Activated CD4-positive, alpha-beta T cell treated with anti-CD3 and anti-CD28 coated beads for 4 hours (primary cell): ENCODE data around the gene STK35.

ENCODE experiments used
- DNase-seq, 2 donors: peaks; one replicate each; pipeline ENCODE4 v3.0.0-alpha.2; 2020

Gene STK35

DNA sequence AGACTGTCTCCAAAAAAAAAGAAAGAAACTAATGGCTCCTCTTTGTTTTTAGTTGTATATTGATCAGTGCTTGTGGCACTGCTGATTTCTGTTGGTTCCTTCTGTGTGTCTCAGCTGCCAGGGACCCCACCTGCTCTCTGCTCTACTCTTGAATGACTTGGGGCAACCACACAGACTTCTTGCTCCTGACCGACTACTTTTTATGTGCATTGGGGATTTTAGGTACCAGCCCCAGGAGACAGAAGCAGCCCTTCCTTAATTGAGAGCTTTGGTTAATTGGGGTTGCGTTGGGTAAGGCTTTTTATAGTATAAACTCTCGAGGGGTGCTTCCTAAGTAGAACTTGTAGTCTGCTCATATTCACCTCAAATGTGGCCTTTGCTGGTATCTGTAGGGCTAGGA lies 6.9 kb downstream of the STK35 start:
- DNase-seq, result no peak

DNA sequence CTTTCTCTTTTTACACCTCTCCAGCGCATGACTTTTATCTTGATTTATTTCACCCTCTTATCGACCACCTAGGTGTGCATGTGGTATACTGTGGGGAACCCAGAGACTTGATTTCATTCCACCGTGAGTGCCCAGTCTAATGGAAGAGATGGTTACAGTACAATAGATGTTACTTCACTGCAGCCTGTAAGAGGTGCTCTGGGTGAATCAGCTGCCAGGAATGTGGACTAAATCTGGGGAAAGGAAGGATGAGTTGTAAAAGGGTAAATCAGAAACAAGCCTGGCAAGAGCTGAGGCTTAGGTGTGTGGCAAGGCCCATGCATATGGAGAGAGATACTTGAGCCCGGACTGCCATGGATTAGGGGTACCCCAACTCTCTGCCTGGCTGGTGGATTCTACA lies 7.4 kb downstream of the STK35 start:
- no peak for DNase-seq

DNA sequence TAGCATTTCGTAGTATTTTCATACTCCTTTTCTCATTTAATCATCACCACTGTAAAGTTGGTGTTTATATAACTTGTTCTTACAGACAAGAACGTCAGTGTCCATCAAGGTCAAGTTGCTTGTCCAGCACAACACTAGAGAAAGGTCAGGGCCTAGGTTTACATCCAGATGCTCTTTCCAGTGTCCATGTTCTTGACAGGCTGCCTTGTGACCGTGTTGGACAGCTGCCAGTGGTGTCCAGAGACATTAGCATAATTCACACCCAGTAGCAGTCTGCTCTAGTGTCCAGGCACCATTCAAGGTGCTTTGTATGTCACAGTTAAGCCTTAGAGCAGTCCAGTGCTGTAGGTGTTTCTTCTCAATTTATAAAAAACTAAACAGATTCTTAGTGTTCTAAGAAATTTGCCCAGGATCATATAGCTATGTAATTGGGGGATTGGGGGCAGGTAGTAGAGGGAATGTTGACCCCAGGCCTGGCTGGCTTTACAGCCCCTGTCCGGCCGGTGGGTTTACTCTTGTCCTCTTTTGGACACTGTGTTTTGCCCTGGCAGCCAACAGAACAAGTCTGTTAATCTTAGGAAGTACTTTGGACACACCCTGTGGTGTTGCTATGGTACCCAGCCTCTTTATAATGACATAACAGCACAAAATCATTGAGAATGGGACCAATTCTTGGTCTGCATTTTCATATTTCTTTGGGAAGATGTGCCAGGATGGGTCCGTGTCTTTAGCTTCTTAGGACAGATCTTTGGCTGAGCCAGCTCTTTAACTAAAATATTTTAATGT lies 8.0 kb downstream of the STK35 start:
- no peak for DNase-seq

DNA sequence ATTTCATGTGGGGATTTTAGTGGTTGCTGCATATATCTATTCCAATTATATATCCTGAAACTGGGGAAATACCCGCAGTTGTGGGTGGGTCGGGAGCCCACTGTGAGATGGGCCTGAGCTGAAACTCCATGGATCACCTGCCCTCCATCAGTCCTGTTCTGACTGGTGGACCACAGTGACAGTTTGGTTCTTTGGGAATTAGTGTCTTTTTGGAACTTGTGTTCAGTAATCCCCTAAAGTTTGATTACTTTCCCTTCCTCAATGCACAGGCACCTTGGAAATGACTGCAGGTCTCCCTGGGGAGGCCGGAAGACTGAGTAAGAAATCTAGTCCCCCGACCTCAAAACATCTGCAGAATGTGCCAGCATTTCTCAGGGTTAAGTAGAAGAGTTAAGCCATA lies 11.3 kb downstream of the STK35 start:
- DNase-seq, result no peak

DNA sequence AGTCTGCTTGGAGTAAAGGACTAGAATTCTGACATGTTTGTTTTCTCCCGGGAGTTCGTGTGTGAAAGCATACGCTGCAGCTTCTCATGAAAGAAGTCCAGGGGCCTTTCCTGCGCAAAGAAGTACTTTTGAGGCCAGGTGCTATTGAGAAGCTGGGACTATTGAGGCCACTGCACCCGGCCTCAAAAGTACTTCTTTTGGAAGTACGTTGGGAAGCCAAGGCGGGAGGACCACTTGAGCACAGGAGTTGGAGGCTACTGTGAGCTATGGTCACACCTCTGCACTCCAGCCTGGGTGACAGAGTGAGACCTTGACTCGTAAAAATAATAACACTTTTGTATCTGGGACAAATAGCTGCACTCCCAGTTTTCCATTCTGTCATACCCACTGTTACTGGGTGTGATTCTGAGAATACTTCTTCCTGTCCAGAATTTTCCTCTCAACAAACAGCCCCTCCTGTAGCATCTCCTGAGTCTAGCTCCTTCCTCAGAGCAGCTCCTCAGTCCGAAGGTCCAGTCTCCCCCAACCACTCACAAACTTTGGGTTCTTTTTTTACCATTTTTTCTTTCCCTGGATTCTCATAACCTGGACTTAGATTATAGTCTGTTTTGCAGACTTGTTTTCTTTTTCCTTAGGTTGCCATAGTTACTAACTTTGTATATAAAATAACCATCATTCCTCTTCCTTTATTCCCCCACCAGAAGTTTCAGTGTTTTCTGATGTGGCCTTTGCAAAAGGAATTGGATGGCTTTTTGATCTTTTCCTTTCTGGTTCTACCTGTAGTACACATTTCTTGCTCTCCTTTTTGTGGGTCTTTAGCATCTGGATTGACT lies 12.7 kb downstream of the STK35 start:
- DNase-seq, result no peak

DNA sequence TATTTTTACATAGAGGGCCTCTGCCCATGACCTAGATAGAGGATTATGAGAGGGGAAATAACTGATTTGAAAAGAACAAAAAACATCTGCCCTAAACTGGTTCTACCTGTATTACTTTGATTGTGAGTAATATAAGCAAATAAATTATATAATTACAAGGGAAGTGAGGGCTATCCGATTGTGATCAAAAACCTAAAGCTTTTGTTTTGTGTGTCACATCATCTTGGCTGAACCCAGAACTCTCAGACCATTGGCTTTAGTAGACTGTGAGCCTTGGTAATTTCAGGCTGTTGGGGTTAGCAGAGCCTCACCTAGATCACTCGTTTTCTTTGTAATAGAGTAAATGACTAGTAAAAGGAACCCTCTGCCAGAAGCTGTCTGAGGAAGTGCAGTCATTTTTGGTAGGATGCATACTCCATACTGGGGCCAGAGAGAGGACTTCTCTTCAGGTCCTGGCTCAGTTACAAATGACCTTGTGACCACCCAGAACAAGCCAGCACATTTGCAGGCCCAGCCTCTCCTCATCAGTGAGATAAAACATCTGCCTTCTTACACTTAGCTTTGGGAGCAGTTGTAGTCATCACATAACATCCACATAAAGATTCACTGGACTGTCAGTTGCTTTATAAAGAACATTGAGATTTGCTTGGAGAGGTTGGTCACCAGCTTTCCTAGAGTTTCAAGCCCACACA lies 13.5 kb downstream of the STK35 start:
- no peak for DNase-seq

DNA sequence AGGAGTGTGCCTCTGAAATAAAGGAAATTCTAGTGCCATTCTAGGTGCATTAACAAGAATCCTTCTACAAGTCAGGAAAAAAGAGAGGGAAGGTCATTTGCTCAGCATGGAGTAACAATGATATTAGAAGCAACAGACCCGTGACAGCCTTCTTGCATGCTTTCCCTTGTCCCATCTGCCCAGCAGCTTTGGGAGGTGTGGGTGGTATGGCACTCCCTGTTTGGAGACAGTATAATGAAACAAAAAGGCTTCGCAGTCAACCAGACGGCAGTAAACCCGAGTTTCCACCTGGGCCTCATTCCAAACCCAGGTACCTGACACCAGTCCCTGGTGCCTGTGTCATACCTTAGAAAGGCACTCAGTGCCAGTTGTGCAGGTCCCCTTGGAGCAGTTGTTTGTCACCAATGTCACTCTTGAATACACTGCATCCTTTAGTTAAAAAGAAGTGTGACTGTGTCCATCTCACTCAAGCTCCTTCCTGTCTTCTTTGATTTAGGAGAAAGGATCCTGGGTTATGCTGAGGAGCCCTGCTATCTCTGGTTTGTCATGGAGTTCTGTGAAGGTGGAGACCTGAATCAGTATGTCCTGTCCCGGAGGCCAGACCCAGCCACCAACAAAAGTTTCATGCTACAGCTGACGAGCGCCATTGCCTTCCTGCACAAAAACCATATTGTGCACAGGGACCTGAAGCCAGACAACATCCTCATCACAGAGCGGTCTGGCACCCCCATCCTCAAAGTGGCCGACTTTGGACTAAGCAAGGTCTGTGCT lies 14.7 kb downstream of the STK35 start:
- no peak for DNase-seq

DNA sequence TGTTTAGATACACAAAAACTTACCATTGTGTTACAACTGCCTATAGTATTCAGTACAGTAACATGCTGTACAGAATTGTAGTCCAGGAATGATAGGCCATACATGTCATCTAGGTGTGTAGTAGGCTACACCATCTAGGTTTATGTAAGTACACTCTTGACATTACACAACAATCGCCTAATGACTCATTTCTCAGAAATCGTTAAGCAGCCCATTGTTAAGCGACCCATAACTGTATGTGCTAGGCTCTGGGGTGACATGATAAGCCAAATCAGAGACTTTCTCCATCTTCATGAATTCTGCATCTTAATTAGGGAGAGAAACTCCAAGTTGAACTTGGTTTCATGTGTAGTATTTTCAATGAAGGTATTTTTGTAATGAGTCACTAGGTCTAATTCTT lies 17.2 kb downstream of the STK35 start:
- no peak for DNase-seq

DNA sequence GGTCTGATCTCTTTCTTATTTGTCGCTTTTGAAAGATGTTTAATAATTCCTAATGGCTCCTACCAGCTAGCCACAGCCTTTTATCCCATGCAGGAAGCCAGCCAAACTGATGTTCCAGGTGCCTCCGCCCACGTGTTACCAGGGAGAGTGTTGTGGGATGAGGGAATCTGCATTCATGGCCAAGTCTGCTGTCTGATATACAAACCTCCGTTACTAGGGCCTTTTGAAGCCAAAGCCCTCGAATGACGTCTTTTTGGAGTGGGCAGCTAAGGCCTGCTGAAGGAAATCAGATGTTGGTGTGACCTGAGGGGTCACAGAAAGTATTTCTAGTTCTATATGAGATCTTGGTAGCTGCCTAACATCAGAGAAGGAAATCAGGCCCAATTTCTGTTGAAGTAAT lies 21.3 kb downstream of the STK35 start:
- no peak for DNase-seq

DNA sequence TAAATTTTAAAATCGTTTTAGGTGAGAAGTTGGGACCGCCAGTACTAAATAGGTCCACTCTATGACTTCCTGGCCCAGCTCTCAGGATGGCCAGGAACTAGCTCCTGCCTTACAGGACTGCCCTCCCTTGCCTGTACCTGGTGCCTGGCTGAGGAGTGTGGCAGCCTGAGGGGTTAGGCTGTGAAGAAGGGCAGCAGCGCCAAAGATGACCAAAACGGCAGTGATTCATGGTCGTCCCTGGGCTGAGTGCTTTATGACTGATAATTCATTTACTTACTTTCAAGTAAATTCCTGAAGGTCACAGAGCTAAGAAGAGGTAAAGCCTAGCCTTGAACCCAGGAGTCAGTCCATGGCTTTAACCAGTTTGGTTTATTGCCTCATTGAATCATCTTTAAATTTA lies 22.1 kb downstream of the STK35 start:
- no peak for DNase-seq

DNA sequence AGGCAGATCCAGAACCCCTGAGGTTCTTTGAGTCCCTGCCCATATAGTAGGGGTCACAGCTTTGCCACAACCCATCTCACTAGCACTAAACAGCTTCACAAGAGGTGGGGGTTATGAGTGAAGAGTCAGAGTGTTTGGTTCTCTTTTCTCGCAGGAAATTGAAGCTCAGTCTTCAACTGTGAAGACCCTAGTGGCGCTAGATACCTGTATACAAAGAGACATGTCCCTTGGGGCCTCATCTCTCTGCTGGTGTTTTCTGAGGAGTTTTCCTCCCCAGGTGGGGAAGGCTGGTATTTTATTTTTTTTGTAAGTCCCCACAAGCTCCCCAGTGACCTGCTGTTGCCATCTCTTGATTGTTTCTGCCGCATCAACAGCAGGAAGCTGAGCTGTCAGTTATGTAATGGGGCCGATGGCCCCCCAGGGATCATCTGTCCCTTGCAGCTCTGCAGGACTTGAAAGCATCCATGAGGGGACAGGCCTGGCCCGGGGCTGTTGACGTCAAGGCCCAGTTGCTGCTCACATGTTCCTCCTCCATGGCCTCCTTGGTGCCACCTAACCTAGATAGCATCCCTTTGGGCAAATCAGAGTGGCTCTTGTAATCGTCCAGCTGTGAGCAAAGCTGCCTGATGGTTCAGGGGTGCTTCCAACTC lies 23.1 kb downstream of the STK35 start:
- DNase-seq, result no peak

DNA sequence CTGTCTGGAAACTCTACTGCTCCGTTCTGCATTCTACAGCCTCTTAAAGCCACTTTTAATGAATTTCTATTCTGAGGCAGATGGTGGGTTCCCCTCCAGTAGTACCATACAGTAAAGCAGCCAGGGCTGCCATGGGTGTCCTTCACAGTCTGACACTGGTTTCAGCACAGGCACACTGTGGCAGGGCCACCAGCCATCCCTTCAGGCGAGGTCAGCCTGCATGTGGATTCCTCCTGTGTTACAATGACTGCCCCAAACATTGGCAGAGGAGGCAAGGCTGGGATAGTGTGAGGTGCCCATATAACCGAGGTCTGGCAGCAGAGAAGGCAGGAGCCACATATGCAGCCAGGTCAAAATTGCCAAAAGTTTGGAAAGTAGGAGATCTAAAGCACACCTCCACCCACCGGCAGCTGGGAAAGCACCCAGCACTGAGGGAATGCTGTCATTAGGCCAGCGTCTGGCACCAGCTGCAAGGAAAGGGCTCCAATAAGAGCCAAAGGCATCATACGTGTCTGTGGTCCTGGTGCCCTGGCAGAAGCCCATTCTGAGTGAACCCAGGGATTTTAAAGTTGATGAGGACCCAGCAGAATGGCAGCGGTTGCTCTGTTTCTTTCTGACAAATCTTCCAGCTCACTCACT lies 24.0 kb downstream of the STK35 start:
- no peak for DNase-seq

DNA sequence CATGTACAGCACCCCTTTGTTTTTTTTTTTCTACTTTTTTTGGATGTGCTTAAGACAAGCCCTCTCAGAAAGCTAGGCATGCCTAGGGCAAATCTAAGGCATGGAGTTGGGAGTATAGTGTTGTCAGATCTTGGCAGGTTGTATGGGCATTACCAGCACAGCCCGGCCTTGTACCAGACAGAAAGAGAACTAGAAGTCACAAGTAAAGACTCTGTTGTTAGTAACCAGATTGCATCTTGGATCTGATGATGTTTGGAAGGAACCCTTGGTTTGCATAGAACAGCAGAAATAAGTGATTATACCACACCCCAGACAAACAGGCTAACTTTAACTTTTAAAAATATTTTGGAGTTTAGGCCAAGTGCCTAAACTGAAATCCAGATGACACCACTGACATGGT lies 25.6 kb downstream of the STK35 start:
- DNase-seq, result no peak

DNA sequence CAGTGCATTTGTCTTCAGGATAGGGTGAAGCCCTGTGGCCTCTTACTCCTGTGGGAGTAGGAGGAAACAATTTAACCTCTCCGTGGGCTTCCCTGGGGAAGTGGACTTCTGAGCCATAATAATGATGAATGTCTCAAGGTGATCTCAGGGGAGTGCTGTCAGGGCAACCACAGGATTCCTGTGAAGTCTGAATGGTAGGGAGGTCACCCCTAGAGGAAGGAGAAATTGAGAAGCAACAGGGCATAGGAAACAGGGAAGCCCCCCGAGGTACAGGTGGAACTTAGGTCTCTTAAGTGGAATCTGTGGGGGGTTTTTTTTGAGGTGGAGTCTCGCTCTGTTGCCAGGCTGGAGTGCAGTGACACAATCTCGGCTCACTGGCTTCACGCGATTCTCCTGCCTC lies 26.9 kb downstream of the STK35 start:
- DNase-seq, result no peak

DNA sequence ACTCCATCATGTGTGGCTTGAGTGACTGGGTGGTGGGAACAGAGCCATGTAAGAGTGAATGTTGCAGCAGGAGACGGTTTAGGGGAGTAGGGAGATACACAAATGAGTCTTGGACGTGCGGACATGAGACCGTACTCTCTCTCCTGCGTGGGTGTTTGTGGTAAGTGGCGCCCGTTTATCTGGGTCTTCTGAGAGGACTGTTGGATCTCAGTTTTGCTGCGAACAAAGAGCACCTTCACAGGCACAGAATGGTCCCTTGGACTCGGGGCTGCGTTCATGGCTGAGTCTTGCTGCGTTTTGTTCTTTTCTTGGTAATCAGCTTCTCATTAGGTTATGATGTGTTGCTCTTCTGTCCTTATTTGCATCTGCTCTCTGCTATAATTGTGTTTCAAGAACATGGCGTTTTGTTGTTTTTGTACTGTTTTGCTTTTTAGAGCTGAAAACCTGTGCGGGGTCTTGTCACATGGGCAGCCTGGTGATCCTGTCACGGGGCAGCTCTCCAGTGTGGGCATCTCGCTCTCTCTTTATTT lies 28.5 kb downstream of the STK35 start:
- DNase-seq, result no peak

DNA sequence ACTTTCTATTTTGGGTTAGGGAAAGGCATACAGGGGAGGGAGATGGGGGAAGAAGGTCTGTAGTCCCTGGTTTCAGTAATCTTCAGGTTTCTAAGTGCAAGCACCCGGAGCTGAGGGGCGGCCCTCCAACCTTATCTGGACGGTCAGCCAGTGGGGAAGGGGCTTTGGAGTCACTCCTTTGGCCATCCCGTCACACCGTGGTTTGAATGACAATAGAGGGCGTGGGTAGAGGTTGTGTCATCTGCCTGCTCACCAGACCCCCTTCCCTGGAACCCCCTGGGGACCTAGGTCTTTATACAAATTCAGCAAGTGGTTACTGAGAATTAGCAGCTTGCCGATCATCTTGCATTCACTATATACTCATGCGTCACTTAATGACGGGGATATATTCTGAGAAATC lies 29.1 kb downstream of the STK35 start:
- DNase-seq, result no peak

DNA sequence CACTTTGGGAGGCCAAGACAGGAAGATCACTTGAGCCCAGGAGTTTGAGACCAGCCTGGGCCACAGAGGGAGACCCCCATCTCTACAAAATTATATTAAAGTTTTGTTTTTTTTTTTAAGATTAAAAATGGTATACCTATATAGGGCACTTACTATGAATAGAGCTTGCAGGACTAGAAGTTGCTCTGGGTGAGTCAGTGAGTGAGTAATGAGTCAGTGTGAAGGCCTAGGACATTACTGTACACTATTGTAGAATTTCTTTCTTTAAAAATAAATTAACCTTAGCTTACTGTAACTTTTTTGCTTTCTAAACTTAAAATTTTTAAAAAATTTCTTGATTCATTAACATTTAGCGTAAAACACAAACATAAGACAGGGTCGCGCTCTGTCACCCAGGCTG lies 29.7 kb downstream of the STK35 start:
- no peak for DNase-seq

DNA sequence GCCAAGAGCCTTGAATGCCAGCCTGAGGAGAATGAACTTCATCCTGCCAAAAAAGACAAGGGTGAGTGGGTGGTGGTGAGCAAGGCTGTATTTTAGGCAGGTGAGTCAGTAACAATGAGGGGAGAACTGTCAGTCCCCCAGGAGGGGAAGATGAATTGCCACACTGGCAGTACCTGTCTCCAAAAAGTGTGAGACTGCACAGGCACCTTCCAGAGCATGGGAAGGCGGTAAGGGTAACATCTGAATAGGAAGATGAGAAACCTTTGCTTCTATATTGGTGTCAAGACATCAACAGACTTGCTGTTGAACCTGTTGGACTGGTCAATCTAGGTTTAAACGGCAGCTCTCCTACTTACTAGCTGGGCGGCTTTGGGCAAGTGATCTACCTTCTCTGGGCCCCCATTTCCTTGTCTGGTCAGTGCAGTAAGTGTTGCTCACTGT lies 30.9 kb downstream of the STK35 start:
- DNase-seq, result no peak

DNA sequence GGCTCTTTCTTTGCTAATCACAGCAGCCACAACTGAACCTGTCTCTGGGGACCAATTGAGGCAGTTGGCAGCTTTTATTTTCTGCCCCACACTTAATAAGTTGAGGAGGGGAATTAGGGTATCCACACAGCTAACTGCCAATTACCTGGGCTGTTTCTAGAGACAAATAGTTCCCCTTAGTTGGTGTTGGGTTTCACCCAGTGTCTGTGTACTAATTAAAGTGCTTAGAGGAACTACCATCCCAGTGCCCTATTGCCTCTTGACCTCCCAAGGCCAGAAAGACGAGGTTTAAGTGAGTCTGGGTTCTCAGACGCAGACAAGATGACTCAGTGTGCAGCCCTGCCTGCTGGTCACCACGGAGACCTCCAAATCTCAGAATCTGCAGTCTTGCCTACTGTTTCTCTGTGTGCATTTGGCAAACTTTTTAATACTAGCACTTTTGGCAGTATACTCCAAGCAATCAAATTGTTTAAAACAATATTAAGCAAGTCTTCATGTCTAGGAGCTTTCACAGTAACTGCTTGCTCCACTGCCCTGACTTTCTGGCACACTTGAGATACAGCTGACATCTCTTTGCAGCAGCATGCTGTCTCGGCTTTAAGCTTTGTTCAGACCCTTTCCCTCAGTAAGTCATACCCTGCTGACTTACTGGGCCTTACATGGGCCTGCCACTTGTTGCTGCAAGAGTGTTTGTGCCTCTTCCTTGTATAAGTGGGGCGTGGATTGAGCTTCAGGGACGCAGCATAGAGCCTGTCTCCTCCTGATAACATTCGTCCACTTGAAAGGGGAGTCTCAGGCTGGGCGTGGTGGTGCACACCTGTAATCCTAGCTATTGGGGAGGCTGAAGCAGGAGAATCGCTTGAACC lies 31.9 kb downstream of the STK35 start:
- DNase-seq, result no peak

DNA sequence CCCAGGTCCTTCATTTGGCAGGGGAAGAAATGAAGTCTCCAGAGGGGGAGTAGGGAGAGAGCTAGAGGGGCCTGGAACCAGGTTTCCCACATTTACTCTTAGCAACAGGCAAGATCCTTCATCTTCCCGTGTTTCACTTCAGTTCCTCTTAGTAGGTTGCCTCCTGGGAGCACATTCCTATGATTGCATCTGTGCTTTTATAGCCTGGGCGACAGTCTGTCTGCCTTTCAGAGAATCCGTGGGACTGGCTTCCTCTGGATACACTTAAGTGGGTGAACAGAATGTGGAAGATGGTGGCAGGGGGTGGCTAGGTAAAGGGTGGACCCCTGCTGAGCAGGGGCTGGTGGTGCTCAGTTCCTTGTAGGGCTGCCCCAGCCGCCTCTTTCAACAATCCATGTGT lies 33.4 kb downstream of the STK35 start:
- no peak for DNase-seq

DNA sequence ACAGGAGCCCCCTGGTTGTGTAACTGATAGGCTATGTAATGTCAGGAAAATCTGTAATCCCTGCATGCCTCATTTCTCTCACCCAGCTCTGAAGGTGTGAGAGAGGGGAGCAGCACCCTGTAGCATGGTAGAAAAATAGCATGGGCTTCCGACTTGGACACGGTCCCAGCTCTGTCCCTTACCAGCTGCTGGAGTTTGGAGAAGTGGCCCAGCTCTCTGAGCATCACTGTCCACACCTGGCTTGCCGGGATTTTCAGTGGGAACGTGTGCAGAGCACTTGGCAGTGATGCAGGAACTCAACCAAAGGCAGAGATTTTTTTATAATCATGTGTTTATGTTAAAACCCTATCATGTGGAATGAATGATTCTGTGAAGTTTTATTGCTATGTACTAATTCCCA lies 34.6 kb downstream of the STK35 start:
- DNase-seq, result no peak
